GM12872 (cell line): Measurements from ENCODE around the gene SDC3.

Experiments
- TF ChIP-seq, protein P1 (sequence below): IDR thresholded peaks from 3 replicates; pipeline ENCODE4 v1.5.1; 2011; ENCODE audit warnings: low read depth, mild to moderate bottlenecking, low read length, moderate library complexity; ENCODE audit not compliant: insufficient read depth

The SDC3 gene

GRCh38 chr1:30895944-30896660 is 12.5 kb downstream of the SDC3 start:
- TF ChIP-seq, protein P1, sequence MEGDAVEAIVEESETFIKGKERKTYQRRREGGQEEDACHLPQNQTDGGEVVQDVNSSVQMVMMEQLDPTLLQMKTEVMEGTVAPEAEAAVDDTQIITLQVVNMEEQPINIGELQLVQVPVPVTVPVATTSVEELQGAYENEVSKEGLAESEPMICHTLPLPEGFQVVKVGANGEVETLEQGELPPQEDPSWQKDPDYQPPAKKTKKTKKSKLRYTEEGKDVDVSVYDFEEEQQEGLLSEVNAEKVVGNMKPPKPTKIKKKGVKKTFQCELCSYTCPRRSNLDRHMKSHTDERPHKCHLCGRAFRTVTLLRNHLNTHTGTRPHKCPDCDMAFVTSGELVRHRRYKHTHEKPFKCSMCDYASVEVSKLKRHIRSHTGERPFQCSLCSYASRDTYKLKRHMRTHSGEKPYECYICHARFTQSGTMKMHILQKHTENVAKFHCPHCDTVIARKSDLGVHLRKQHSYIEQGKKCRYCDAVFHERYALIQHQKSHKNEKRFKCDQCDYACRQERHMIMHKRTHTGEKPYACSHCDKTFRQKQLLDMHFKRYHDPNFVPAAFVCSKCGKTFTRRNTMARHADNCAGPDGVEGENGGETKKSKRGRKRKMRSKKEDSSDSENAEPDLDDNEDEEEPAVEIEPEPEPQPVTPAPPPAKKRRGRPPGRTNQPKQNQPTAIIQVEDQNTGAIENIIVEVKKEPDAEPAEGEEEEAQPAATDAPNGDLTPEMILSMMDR: no peak

DNA sequence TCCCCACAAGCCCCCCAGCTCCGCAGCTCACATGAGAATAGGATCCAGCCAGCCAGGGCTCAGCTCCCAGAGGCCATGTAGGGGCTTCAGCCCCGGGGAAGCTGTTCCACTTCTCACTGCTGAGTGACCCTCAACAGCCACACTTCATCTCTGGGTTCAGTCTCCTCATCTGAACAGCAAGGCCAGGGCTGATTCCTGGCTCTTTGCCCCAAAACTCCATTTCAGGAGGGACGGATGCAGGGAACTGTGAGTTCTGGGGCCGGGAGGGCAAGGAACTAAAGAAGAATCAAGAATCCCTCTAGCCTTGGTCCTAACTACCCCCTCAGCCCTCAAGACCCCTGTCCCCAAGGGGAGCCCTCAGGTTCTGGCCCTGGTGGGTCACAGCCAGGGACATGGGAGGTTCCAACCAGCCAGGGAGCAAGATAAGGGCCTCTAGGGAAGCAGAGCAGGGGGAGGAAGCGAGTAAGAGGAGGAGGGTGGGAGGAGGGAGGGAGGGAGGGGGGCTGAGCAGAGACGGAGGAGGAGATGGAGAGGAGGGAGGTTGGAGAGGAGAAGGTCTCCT is 13.1 kb downstream of the SDC3 start:
- TF ChIP-seq, protein P1: no peak

DNA sequence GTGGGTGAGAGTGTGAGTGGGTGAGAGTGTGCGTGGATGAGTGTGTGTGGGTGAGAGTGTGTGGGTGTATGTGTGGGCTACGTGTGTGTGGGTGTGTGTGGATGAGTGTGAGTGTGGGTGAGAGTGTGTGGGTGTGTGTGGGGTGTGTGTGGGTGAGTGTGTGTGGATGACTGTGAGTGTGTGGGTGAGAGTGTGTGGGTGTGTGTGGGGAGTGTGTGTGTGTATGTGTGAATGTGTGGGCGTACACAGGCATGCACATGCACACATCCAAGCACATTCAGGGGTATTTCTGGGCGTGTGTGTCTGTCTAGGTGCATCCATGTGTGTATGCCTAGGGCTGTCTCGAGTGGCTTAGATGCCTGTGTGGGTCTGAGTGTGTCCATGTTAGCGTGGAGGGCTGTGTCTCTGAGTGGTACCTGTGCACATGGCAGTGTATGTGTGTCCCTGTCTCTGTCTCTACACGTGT is 14.0 kb downstream of the SDC3 start:
- TF ChIP-seq, protein P1: no peak

GRCh38 chr1:30893776-30894507 is 14.6 kb downstream of the SDC3 start:
- TF ChIP-seq, protein P1: no peak

DNA sequence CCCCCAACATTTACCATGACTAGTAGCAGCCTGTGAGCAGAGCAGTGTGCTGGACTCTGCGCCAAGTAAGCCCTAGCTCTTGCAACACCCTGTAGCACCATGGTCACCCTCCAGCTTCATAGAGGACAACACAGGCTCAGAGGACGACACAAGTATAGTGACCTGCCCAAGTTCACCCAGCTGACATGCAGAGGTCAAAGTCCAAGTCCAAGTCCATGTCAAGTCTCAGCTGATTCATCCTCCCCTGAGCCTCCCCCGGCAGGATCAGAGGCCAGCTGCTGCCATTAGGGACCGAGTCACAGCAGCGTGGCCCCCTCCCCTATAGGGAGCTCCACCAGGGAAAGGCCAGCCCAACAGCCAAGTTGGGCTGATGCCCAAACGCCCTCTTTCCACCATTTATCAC is 15.9 kb downstream of the SDC3 start:
- TF ChIP-seq, protein P1: no peak

DNA sequence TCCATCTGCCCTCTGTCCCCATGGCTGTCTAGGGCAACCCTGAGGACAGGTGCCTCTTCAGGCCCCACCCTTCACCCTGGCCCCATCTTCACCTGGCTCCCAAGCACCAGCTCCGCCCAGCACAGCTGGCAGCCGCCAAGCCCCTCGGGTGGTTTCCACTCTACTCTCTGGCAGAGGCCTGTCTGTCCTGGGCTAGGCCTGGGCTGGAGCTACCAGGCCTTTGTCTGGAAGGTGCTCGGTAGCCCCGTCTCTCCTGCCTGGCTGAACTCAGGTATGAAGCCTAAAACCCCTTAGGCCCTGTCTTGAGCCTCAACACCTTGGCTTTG is 17.4 kb downstream of the SDC3 start:
- TF ChIP-seq, protein P1: no peak

GRCh38 chr1:30890502-30891226 is 17.9 kb downstream of the SDC3 start:
- TF ChIP-seq, protein P1: no peak
